ENCODE results near the gene TGFBR2.

- no peak for TF ChIP-seq CTCF (IDR thresholded peaks at IDR 0.05; ENCODE audit: insufficient read depth, low read length)
- TF ChIP-seq POLR2AphosphoS5 (IDR thresholded peaks at IDR 0.05; ENCODE audit: low read depth): no peak
- TF ChIP-seq GABPA (IDR thresholded peaks at IDR 0.05; ENCODE audit: low read depth): no peak
- no peak for TF ChIP-seq REST (IDR thresholded peaks at IDR 0.05; ENCODE audit: insufficient replicate concordance, low read depth)
These were observed 102.1 kb downstream of the TGFBR2 start for GRCh38 chr3:30708472-30708871.

Data from HL-60 (cell line).